Type B pancreatic cell (in vitro differentiated cells): Measurements from ENCODE around the gene THOC5. TPM values are rescaled to one million over a fixed set of nuclear protein-coding genes. Genes with fewer than 3 reads are reported as not detected.
A peak's percentile ranks its signal among the peaks of the same experiment; 100 is the strongest.
"Not testable (repeated sequence)": the region's sequence is repeated elsewhere in the genome, so short reads cannot be mapped to it uniquely, and the experiment has no call there.

Experiments
- DNase-seq: peaks from one replicate; pipeline ENCODE4 v3.0.0; 2021; ENCODE audit warnings: mixed read lengths; ENCODE audit not compliant: unreplicated experiment; ENCODE audit errors: extremely low spot score
- H3K27ac Mint-ChIP-seq: 2 replicates; pipeline ENCODE4 v1.8.0; 2021; ENCODE audit warnings: mild to moderate bottlenecking, mixed read lengths
- H3K27me3 Mint-ChIP-seq: 2 replicates; pipeline ENCODE4 v1.8.0; 2021; ENCODE audit warnings: mixed read lengths
- H3K36me3 Mint-ChIP-seq: 2 replicates; pipeline ENCODE4 v1.8.0; 2021; ENCODE audit warnings: mixed read lengths
- H3K4me1 Mint-ChIP-seq: one replicate; pipeline ENCODE4 v1.8.0; 2021; ENCODE audit warnings: mixed read lengths; ENCODE audit not compliant: unreplicated experiment
- H3K4me3 Mint-ChIP-seq: 2 replicates; pipeline ENCODE4 v1.8.0; 2021; ENCODE audit warnings: mild to moderate bottlenecking, mixed read lengths
- H3K9me3 Mint-ChIP-seq: 2 replicates; pipeline ENCODE4 v1.8.0; 2021; ENCODE audit warnings: mixed read lengths
- long read RNA-seq: library from polyadenylated mRNA; unstranded; transcript quantifications from one replicate; pipeline ENCODE4 v2.0.0, GENCODE V29; 2020
- total RNA-seq: library from RNA; stranded (reverse); gene quantifications from 2 replicates; pipeline ENCODE4 v1.2.1, GENCODE V29; 2021; ENCODE audit warnings: low replicate concordance
- TF ChIP-seq, protein P1 (sequence below): fragments of 200-600 bp; sonication (generic); conservative IDR thresholded peaks from 2 replicates; pipeline ENCODE4 v1.5.0; 2021; ENCODE audit warnings: antibody characterized with exemption, mild to moderate bottlenecking

Gene THOC5
- total RNA-seq = 36.6 and 53.5 TPM in 2 replicates
- long read RNA-seq, full-length matches to known transcripts = 127 of 149 reads
- long read RNA-seq, partial matches to known transcripts = 9 of 149 reads
- long read RNA-seq, other reads (novel, unspliced or antisense) = 13 of 149 reads

DNA sequence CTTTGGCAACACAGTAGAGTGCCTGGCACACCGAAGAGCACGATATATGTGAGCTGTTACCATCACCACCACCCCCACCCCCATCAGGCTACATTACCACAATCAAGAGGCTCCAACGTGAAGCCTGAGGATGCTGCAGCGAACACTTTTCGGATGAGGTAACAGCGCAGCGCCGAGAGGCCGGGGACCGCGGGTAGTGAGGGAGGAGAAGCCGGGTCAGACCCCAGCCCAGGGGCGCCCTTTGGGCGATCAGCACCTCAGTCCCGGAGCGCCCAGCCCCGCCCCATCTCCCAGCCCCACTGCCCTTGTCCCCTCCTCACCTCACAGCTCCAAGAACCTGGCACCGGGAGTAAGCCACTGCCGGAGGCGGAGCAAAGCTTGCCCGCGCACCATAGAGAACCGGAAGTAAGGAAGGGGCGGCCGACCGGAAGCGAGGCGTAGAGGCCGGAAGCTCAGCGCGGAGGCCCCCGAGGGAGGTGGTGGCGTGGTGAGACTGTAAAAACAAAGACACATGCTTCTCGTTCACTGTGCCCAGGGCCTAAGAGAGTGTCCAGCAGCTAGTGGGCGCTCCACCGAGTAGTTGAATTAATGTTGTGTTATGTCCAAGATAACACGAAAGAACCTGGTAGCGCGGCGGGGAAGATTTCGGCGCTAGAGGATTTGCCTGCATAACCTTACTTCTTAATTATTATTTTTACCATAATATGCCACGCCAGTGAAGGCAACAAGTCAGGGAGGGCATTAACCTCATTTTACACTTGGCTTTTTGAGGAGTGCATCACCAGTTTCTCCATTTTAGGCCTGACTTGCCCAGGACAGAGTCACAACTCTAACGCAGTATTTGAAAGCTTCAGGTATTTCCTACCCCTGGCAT lies at the start of gene THOC5:
Gene THOC5, minus strand, starts transcription at position 407 of the 874 bp plus-strand sequence. CDS start 4,610 bp downstream, outside the sequence.
- no peaks in the 10 kb centered on the region for H3K27me3 Mint-ChIP-seq
- H3K36me3 Mint-ChIP-seq = peaks cover 23% of the 10 kb centered on the region
- DNase-seq = peak; percentile 93
- H3K4me3 Mint-ChIP-seq = peak within 1 kb of the TSS; percentile 91
- H3K9me3 Mint-ChIP-seq = no peaks in the 10 kb centered on the region
- TF ChIP-seq, protein P1, sequence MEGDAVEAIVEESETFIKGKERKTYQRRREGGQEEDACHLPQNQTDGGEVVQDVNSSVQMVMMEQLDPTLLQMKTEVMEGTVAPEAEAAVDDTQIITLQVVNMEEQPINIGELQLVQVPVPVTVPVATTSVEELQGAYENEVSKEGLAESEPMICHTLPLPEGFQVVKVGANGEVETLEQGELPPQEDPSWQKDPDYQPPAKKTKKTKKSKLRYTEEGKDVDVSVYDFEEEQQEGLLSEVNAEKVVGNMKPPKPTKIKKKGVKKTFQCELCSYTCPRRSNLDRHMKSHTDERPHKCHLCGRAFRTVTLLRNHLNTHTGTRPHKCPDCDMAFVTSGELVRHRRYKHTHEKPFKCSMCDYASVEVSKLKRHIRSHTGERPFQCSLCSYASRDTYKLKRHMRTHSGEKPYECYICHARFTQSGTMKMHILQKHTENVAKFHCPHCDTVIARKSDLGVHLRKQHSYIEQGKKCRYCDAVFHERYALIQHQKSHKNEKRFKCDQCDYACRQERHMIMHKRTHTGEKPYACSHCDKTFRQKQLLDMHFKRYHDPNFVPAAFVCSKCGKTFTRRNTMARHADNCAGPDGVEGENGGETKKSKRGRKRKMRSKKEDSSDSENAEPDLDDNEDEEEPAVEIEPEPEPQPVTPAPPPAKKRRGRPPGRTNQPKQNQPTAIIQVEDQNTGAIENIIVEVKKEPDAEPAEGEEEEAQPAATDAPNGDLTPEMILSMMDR = peak; percentile 72
- H3K4me1 Mint-ChIP-seq = peaks cover 8% of the 10 kb centered on the region
- H3K27ac Mint-ChIP-seq = peak within 1 kb of the TSS; percentile 95

DNA sequence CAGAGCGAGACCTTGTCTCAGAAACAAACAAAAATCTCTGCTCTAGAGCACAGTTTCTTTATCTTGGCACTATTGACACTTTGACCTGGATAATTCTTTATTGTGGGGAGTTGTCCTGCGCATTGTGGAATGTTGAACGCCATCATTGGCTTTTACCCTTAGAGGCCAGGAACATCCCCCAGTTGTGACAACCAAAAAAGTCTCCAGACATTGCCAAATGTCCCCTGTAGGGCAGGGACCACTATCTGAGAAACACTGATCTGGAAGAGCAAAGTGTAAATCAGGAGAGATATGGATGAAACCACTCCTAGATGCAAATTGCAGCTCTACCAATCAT lies 45.1 kb upstream of the THOC5 start:
- TF ChIP-seq, protein P1 = no peak
- no peak for DNase-seq
- Mint-ChIP-seq H3K36me3 (no peaks in the 10 kb centered on the region), H3K4me1 (peaks cover 12% of the 10 kb centered on the region), H3K27me3 (no peaks in the 10 kb centered on the region), H3K4me3 (no peak overlapping the region), H3K9me3 (no peaks in the 10 kb centered on the region), H3K27ac (peak overlapping the region; percentile 44)

DNA sequence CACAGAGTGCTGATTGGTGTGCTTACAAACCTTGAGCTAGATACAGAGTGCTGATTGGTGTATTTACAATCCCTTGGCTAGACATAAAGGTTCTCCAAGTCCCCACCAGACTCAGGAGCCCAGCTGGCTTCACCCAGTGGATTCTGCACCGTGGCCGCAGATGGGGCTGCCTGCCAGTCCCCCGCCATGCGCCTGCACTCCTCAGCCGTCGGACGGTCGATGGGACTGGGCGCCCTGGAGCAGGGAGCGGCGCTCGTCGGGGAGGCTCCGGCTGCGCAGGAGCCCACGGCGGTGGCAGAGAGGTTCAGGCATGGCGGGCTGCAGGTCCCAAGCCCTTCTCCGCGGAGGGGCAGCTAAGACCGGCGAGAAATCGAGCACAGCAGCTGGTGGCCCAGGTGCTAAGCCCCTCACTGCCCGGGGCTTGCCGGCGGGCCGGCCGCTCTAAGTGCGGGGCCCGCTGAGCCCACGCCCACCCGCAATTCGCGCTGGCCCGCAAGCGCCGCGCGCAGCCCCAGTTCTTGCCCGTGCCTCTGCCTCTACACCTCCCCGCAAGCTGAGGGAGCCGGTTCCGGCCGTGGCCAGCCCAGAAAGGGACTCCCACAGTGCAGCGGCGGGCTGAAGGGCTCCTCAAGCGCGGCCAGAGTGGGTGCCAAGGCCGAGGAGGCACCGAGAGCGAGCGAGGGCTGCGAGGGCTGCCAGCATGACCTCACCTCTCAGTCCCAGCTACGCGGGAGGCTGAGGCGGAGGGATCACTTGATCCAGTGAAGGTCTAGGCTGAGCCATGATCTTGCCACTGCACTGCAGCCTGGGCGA lies 44.5 kb upstream of the THOC5 start:
- not testable (repeated sequence) for H3K4me3 Mint-ChIP-seq, DNase-seq

GRCh38 chr22:29596408-29596807 lies 42.9 kb upstream of the THOC5 start:
- DNase-seq = no peak
- Mint-ChIP-seq H3K9me3 (no peaks in the 10 kb centered on the region), H3K36me3 (no peaks in the 10 kb centered on the region), H3K4me3 (no peak overlapping the region), H3K27ac (no peak overlapping the region), H3K27me3 (no peaks in the 10 kb centered on the region), H3K4me1 (peaks cover 4% of the 10 kb centered on the region)
- TF ChIP-seq, protein P1 = no peak

More for the DNA sequence above, 44.5 kb upstream of the THOC5 start:
- H3K27me3 Mint-ChIP-seq, H3K9me3 Mint-ChIP-seq, H3K36me3 Mint-ChIP-seq, H3K27ac Mint-ChIP-seq: not testable (repeated sequence)
- H3K4me1 Mint-ChIP-seq = peaks cover 11% of the 10 kb centered on the region

GRCh38 chr22:29594447-29594846 lies 40.9 kb upstream of the THOC5 start:
- H3K4me1 Mint-ChIP-seq, H3K36me3 Mint-ChIP-seq, H3K9me3 Mint-ChIP-seq, H3K4me3 Mint-ChIP-seq, H3K27me3 Mint-ChIP-seq, H3K27ac Mint-ChIP-seq, DNase-seq: not testable (repeated sequence)

- Mint-ChIP-seq H3K27ac (no peak overlapping the region), H3K9me3 (no peaks in the 10 kb centered on the region), H3K36me3 (no peaks in the 10 kb centered on the region)
Observed at GRCh38 chr22:29593923-29594322, 40.4 kb upstream of the THOC5 start.

More at GRCh38 chr22:29593923-29594322, 40.4 kb upstream of the THOC5 start:
- DNase-seq = no peak
- H3K4me1 Mint-ChIP-seq = peaks cover 3% of the 10 kb centered on the region
- no peaks in the 10 kb centered on the region for H3K27me3 Mint-ChIP-seq
- H3K4me3 Mint-ChIP-seq = no peak overlapping the region
- TF ChIP-seq, protein P1 = no peak
